ENCODE data around the gene COL23A1.
"Not testable (repeated sequence)": the region's sequence is repeated elsewhere in the genome, so short reads cannot be mapped to it uniquely, and the experiment has no call there.

COL23A1 gene

GRCh38 chr5:178371362-178372111 is 218.7 kb downstream of the COL23A1 start:
- no peak for FAIRE-seq
- no peak for DNase-seq (ENCODE audit: insufficient read length, low spot score)
- no peak for TF ChIP-seq SPI1 (IDR thresholded peaks at IDR 0.05; ENCODE audit: low read depth, low read length)
- TF ChIP-seq POLR2AphosphoS5 (IDR thresholded peaks at IDR 0.05; ENCODE audit: low read depth, low read length) = no peak
- no peak for TF ChIP-seq PAX5 (IDR thresholded peaks at IDR 0.05; ENCODE audit: insufficient read depth, low read length, severe bottlenecking)
- TF ChIP-seq POU2F2 (IDR thresholded peaks at IDR 0.05; ENCODE audit: low read depth, low read length) = no peak
- no peak for TF ChIP-seq POLR2A (IDR thresholded peaks at IDR 0.05; ENCODE audit: low read depth, low read length)
- no peak for TF ChIP-seq TAF1 (IDR thresholded peaks at IDR 0.05; ENCODE audit: low read depth, low read length)

GRCh38 chr5:178370102-178370501 is 220.1 kb downstream of the COL23A1 start:
- DNase-seq (ENCODE audit: insufficient read length, low spot score) (no peak), FAIRE-seq (no peak)
- TF ChIP-seq POLR2AphosphoS5 (IDR thresholded peaks at IDR 0.05; ENCODE audit: low read depth, low read length) = no peak
- TF ChIP-seq POLR2A (IDR thresholded peaks at IDR 0.05; ENCODE audit: low read depth, low read length) = no peak
- no peak for TF ChIP-seq SPI1 (IDR thresholded peaks at IDR 0.05; ENCODE audit: low read depth, low read length)
- TF ChIP-seq POU2F2 (IDR thresholded peaks at IDR 0.05; ENCODE audit: low read depth, low read length) = no peak
- TF ChIP-seq TAF1 (IDR thresholded peaks at IDR 0.05; ENCODE audit: low read depth, low read length) = no peak
- TF ChIP-seq PAX5 (IDR thresholded peaks at IDR 0.05; ENCODE audit: insufficient read depth, low read length, severe bottlenecking) = no peak

GRCh38 chr5:178369469-178369868 is 220.7 kb downstream of the COL23A1 start:
- not testable (repeated sequence) for DNase-seq (ENCODE audit: insufficient read length, low spot score); FAIRE-seq

DNA sequence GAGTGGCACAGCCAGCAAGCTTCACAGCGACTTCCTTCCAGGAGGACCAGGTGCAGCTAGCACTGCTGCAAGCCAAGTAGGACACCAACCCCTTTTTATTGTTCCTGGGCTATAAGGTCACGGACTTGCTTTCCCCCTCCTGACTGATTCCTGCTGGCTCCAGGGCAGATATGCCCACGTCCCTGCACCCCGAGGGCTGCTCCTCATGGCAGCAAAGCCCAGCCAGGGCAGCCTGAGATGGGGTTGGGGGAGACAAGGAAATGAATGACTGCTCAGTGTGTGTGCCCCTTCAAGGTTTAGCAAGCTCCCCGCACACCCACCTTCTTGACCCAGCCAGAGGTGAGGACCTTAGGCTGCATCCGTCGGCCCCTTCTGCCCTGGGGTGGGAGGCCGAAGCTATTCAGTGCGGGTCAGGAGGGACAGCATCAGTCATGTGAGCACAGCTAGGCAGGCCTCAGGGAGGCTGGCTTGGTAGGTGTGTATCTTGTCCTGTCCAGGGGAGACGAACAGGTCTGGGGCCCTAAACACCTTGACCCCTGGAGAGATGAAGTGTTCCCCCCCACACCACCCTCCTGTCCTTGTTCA is 221.4 kb downstream of the COL23A1 start:
- FAIRE-seq (no peak), DNase-seq (ENCODE audit: insufficient read length, low spot score) (no peak)
- TF ChIP-seq POLR2A (IDR thresholded peaks at IDR 0.05; ENCODE audit: low read depth, low read length) (no peak), POLR2AphosphoS5 (IDR thresholded peaks at IDR 0.05; ENCODE audit: low read depth, low read length) (no peak), SPI1 (IDR thresholded peaks at IDR 0.05; ENCODE audit: low read depth, low read length) (no peak), TAF1 (IDR thresholded peaks at IDR 0.05; ENCODE audit: low read depth, low read length) (no peak), PAX5 (IDR thresholded peaks at IDR 0.05; ENCODE audit: insufficient read depth, low read length, severe bottlenecking) (no peak), POU2F2 (IDR thresholded peaks at IDR 0.05; ENCODE audit: low read depth, low read length) (no peak)

GRCh38 chr5:178368274-178368673 is 221.9 kb downstream of the COL23A1 start:
- DNase-seq (ENCODE audit: insufficient read length, low spot score) (no peak), FAIRE-seq (no peak)
- TF ChIP-seq POU2F2 (IDR thresholded peaks at IDR 0.05; ENCODE audit: low read depth, low read length) (no peak), POLR2A (IDR thresholded peaks at IDR 0.05; ENCODE audit: low read depth, low read length) (no peak), SPI1 (IDR thresholded peaks at IDR 0.05; ENCODE audit: low read depth, low read length) (no peak), PAX5 (IDR thresholded peaks at IDR 0.05; ENCODE audit: insufficient read depth, low read length, severe bottlenecking) (no peak), POLR2AphosphoS5 (IDR thresholded peaks at IDR 0.05; ENCODE audit: low read depth, low read length) (no peak)

DNA sequence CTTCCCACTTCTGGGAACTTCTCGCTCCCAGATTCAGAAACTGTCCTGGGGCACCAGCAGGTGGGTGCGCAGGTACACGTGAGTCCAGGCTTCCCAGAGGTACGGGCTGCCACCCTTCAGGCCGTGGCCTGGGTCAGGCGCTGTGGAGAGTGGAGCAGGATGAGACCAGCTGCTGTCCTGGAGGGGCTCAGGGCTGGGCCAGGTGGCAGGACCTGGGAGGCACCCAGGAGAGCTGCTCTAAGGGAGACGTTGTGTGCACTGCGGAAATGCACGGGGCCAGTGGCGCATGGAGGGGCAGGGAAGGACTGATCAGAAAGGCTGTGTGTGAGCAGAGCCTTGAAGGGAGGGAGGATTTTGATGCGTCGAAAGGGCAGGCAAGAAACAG is 222.5 kb downstream of the COL23A1 start:
- no peak for TF ChIP-seq SPI1 (IDR thresholded peaks at IDR 0.05; ENCODE audit: low read depth, low read length)
- TF ChIP-seq POLR2A (IDR thresholded peaks at IDR 0.05; ENCODE audit: low read depth, low read length) = no peak
- TF ChIP-seq TAF1 (IDR thresholded peaks at IDR 0.05; ENCODE audit: low read depth, low read length) = no peak
- no peak for TF ChIP-seq POLR2AphosphoS5 (IDR thresholded peaks at IDR 0.05; ENCODE audit: low read depth, low read length)
- TF ChIP-seq PAX5 (IDR thresholded peaks at IDR 0.05; ENCODE audit: insufficient read depth, low read length, severe bottlenecking) = no peak
- TF ChIP-seq POU2F2 (IDR thresholded peaks at IDR 0.05; ENCODE audit: low read depth, low read length) = no peak
- DNase-seq (ENCODE audit: insufficient read length, low spot score) (no peak), FAIRE-seq (no peak)

GRCh38 chr5:178366998-178367735 is 223.0 kb downstream of the COL23A1 start:
- FAIRE-seq = no peak
- no peak for TF ChIP-seq POLR2A (IDR thresholded peaks at IDR 0.05; ENCODE audit: low read depth, low read length)
- TF ChIP-seq POU2F2 (IDR thresholded peaks at IDR 0.05; ENCODE audit: low read depth, low read length) = no peak
- TF ChIP-seq POLR2AphosphoS5 (IDR thresholded peaks at IDR 0.05; ENCODE audit: low read depth, low read length) = no peak
- TF ChIP-seq PAX5 (IDR thresholded peaks at IDR 0.05; ENCODE audit: insufficient read depth, low read length, severe bottlenecking) = no peak
- TF ChIP-seq TAF1 (IDR thresholded peaks at IDR 0.05; ENCODE audit: low read depth, low read length) = no peak
- no peak for TF ChIP-seq SPI1 (IDR thresholded peaks at IDR 0.05; ENCODE audit: low read depth, low read length)
- DNase-seq (ENCODE audit: insufficient read length, low spot score) = no peak

DNA sequence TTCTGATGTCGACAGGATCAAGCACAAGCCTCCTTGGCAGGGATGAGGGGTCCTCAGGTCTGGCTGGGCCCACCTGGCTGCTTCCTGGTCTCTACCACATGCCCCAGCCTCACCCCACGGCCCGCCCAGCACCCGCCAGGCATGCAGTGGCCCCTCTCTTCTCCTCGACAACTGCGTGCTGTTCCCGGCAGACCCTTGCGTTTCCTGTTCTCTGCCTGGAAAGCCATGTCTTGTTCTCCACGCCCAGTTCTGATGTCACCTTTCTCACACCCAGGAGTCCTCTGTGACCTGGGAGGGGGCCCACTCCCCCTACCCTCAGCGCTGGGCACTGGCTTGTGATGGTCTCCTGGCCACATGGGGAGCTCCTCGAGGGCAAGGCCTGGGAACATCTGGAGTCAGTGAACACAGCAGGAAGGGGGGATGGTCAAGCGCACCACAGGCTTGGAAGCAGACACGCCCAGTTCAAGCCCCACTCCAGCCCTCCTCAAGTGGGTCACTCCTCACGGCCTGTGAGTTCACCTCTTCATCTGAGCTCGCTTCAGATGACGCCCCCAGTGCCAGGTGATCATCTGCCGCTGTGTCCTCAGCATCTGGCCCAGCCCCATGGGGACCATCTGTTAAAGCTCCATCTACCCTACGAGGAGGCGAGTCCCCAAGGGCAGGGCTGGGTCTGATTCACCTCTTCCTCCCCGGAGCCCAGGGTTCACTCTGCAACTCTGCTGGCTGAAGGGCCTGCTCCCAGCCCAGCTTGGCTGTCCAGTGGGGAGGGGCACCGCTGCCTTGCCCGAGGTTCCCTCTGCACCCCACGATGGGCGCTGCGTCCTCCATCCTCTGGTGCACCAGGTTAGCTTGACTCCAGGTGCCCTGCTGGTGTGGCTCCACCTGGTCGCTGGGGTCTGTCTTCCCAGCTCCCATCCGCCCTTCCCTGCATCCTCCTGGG is 224.4 kb downstream of the COL23A1 start:
- TF ChIP-seq PAX5 (IDR thresholded peaks at IDR 0.05; ENCODE audit: insufficient read depth, low read length, severe bottlenecking) (no peak), POU2F2 (IDR thresholded peaks at IDR 0.05; ENCODE audit: low read depth, low read length) (no peak), TAF1 (IDR thresholded peaks at IDR 0.05; ENCODE audit: low read depth, low read length) (no peak), POLR2A (IDR thresholded peaks at IDR 0.05; ENCODE audit: low read depth, low read length) (no peak), SPI1 (IDR thresholded peaks at IDR 0.05; ENCODE audit: low read depth, low read length) (no peak), POLR2AphosphoS5 (IDR thresholded peaks at IDR 0.05; ENCODE audit: low read depth, low read length) (no peak)
- FAIRE-seq (no peak), DNase-seq (ENCODE audit: insufficient read length, low spot score) (no peak)

DNA sequence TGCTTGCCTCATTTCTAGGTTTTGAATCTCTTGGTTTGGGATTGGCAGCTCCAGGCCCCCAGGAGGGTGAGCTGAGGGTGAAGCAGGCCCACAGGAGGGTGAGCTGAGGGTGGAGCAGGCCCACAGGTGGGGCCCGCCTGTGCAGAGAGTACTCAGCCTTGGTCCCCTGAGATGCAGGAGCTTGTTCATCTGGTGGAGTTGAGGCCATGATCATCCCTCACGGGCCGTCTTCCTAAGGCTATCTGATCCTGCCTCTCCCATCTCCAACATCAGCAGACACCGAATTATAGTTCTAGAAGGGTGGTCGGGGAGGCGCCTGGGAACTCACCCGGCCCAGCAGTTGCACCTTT is 225.9 kb downstream of the COL23A1 start:
- DNase-seq (ENCODE audit: insufficient read length, low spot score) (no peak), FAIRE-seq (no peak)
- TF ChIP-seq PAX5 (IDR thresholded peaks at IDR 0.05; ENCODE audit: insufficient read depth, low read length, severe bottlenecking) = no peak
- TF ChIP-seq POLR2AphosphoS5 (IDR thresholded peaks at IDR 0.05; ENCODE audit: low read depth, low read length) = no peak
- TF ChIP-seq POLR2A (IDR thresholded peaks at IDR 0.05; ENCODE audit: low read depth, low read length) = no peak
- TF ChIP-seq TAF1 (IDR thresholded peaks at IDR 0.05; ENCODE audit: low read depth, low read length) = no peak
- no peak for TF ChIP-seq POU2F2 (IDR thresholded peaks at IDR 0.05; ENCODE audit: low read depth, low read length)
- TF ChIP-seq SPI1 (IDR thresholded peaks at IDR 0.05; ENCODE audit: low read depth, low read length) = no peak
